K562 (cell line): ENCODE data around the gene ZBTB20. TPM values are rescaled to one million over a fixed set of nuclear protein-coding genes. Genes with fewer than 3 reads are reported as not detected.

Experiments
- ATAC-seq: fragments of 200-7000 bp; cut with Tn5 transposase; 3 replicates; pipeline ENCODE4 v1.9.1; 2020; ENCODE audit warnings: moderate library complexity
- BruUV-seq: library from RNA; stranded (reverse); fragments of 400-500 nt; replicated peaks from 2 replicates; lab custom pipeline; 2021; lab: Mats Ljungman, UMichigan
- CTCF ChIA-PET: fragments of 300-600 bp; formaldehyde crosslinking; extraction: SDS; loops from one replicate; lab custom pipeline; 2021; ENCODE audit warnings: low intra/inter-chr PET ratio; lab: Yijun Ruan, JAX
- POLR2A ChIA-PET: fragments of 300-600, 350-650 bp; sonication (Branson Sonifier 250); formaldehyde crosslinking; extraction: SDS; loops from one replicate; lab custom pipeline; 2021; ENCODE audit warnings: antibody characterized with exemption, inconsistent platforms; lab: Yijun Ruan, JAX
- DNase-seq, 4 experiments: peaks; one replicate each; pipeline versions ENCODE4 v3.0.0 to v3.0.0-alpha.2; 2011 to 2018; ENCODE audit warnings: low spot score in 3 of 4, mixed read lengths in 3 of 4; ENCODE audit errors: extremely low read depth in 1 of 4
- FAIRE-seq: peaks from 2 replicates; lab custom pipeline; 2011; peaks lifted over from hg19 to GRCh38; lab: Jason Lieb, UNC
- H2AFZ ChIP-seq: 2 replicates; pipeline ENCODE4 v1.6.0; 2011; ENCODE audit warnings: low read depth, low read length, control low read depth, inconsistent platforms
- H3K27ac ChIP-seq: fragments of 200-600 bp; 3 replicates; pipeline ENCODE4 v1.8.0; 2011; ENCODE audit warnings: low read depth, mild to moderate bottlenecking, control low read depth, inconsistent platforms, low read length, moderate library complexity, mixed read lengths; ENCODE audit errors: extremely low read depth
- H3K27me3 ChIP-seq, 2 experiments: fragments of 300-600 bp in 1 of 2; 2 replicates in 1 of 2; 3 replicates in 1 of 2; pipeline versions ENCODE4 v1.6.0 to v1.8.0; 2011; ENCODE audit warnings: inconsistent platforms in 2 of 2, low read length in 2 of 2, mild to moderate bottlenecking in 1 of 2, mixed read lengths in 1 of 2, moderate library complexity in 1 of 2; ENCODE audit not compliant: control insufficient read depth in 2 of 2, insufficient read depth in 2 of 2
- H3K36me3 ChIP-seq: fragments of 300-600 bp; 3 replicates; pipeline ENCODE4 v1.8.0; 2011; ENCODE audit warnings: mild to moderate bottlenecking, low read length, inconsistent platforms; ENCODE audit not compliant: control insufficient read depth, insufficient read depth
- H3K4me1 ChIP-seq, 2 experiments: fragments of 200-600 bp in 1 of 2; replicated peaks in 1 of 2; 2 replicates in 1 of 2; 3 replicates in 1 of 2; pipeline versions ENCODE4 v1.5.1 to v1.8.0; 2011; ENCODE audit warnings: inconsistent platforms in 2 of 2, low read length in 2 of 2, mild to moderate bottlenecking in 1 of 2, mixed read lengths in 1 of 2, moderate library complexity in 1 of 2; ENCODE audit not compliant: control insufficient read depth in 2 of 2, insufficient read depth in 2 of 2
- H3K4me2 ChIP-seq: 2 replicates; pipeline ENCODE4 v1.6.1; 2011; ENCODE audit warnings: low read length, control low read depth, inconsistent platforms, mixed read lengths; ENCODE audit not compliant: insufficient read depth
- H3K4me3 ChIP-seq: fragments of 200-600 bp; sonication (generic), shearing (Covaris generic); 2 replicates; pipeline ENCODE4 v1.5.1; 2016; ENCODE audit warnings: control low read depth, inconsistent platforms
- H3K79me2 ChIP-seq: fragments of 200-600 bp; 3 replicates; pipeline ENCODE4 v1.8.0; 2011; ENCODE audit warnings: low read length, inconsistent platforms; ENCODE audit not compliant: control insufficient read depth, insufficient read depth
- H3K9ac ChIP-seq, 2 experiments: 2 replicates each; pipeline versions ENCODE4 v1.6.0 to v1.6.1; 2011; ENCODE audit warnings: low read depth in 2 of 2, low read length in 2 of 2, control low read depth in 1 of 2, inconsistent platforms in 1 of 2, mild to moderate bottlenecking in 1 of 2, mixed read lengths in 1 of 2; ENCODE audit not compliant: insufficient read depth in 1 of 2
- H3K9me1 ChIP-seq: one replicate; pipeline ENCODE4 v1.6.0; 2011; ENCODE audit warnings: inconsistent platforms, mild to moderate bottlenecking, low read length, moderate library complexity; ENCODE audit not compliant: control insufficient read depth, insufficient read depth
- H3K9me3 ChIP-seq: replicated peaks from 2 replicates; pipeline ENCODE4 v1.5.1; 2011; ENCODE audit warnings: low read depth, low read length, inconsistent platforms; ENCODE audit not compliant: control insufficient read depth, insufficient read depth
- H4K20me1 ChIP-seq: replicated peaks from 2 replicates; pipeline ENCODE4 v1.6.1; 2011; ENCODE audit warnings: low read length, inconsistent platforms, mixed read lengths; ENCODE audit not compliant: control insufficient read depth, insufficient read depth
- BACH1 ChIP-seq: fragments of 200-800 bp; sonication (Bioruptor generic); IDR thresholded peaks from 2 replicates; pipeline ENCODE4 v1.6.1; 2016; ENCODE audit warnings: missing genetic modification characterization, missing compliant biosample characterization
- DACH1 ChIP-seq: fragments of 450-650 bp; IDR thresholded peaks from 2 replicates; pipeline ENCODE4 v1.6.1; 2018; ENCODE audit not compliant: partially characterized antibody
- MCM2 ChIP-seq: fragments of 450-650 bp; IDR thresholded peaks from 2 replicates; pipeline ENCODE4 v1.6.1; 2017; ENCODE audit warnings: low read depth, mild to moderate bottlenecking
- NCOA6 ChIP-seq: fragments of 450-650 bp; IDR thresholded peaks from 2 replicates; pipeline ENCODE4 v1.6.1; 2017; ENCODE audit warnings: mild to moderate bottlenecking
- SMAD4 ChIP-seq: fragments of 250-450 bp; sonication (Bioruptor Pico); conservative IDR thresholded peaks from 2 replicates; pipeline ENCODE4 v1.8.0; 2021; ENCODE audit warnings: inconsistent platforms, mild to moderate bottlenecking, moderate library complexity
- SOX6 ChIP-seq: fragments of 450-650 bp; IDR thresholded peaks from 2 replicates; pipeline ENCODE4 v1.6.1; 2014; ENCODE audit warnings: mild to moderate bottlenecking
- TEAD1 ChIP-seq, 2 experiments: fragments of 450-650 bp in 1 of 2; sonication (generic) in 1 of 2; formaldehyde crosslinking; IDR thresholded peaks; 2 replicates each; pipeline versions ENCODE4 v1.4.0 to v1.8.0; 2020 to 2022; ENCODE audit warnings: mild to moderate bottlenecking in 2 of 2, missing genetic modification reagents in 1 of 2
- TRIM24 ChIP-seq, 2 experiments: fragments of 450-650 bp; IDR thresholded peaks; 2 replicates each; pipeline ENCODE4 v1.6.1; 2016
- ZFPM2 ChIP-seq: fragments of 250-450 bp; sonication (Bioruptor Pico); IDR thresholded peaks from 2 replicates; pipeline ENCODE4 v1.5.1; 2022; ENCODE audit warnings: mild to moderate bottlenecking
- ZNF282 ChIP-seq: sonication (generic); formaldehyde crosslinking; IDR thresholded peaks from 2 replicates; pipeline ENCODE4 v1.8.1; 2023; ENCODE audit warnings: missing genetic modification reagents
- WGBS: fragments of 100-300 bp; shearing (Covaris generic); methylation state at CpG from one replicate; pipeline ENCODE4 v1.1.6; 2016; ENCODE audit warnings: low coverage, mixed read lengths; ENCODE audit not compliant: insufficient coverage; ENCODE audit errors: missing lambda C conversion rate; 5-methylcytosine and 5-hydroxymethylcytosine counted together
- in situ Hi-C: fragments of 300-500 bp; cut with MboI; formaldehyde crosslinking; loops from 4 replicates; pipeline ENCODE4 v1.15.0; 2018; ENCODE audit warnings: inconsistent platforms, mixed read lengths
- intact Hi-C: fragments of 100-400 bp; cut with micrococcal nuclease; formaldehyde crosslinking; loops from 2 replicates; pipeline ENCODE4 v1.14.2; 2022
- polyA plus RNA-seq, 8 experiments: library from polyadenylated mRNA; depleted of rRNA in 4 of 8; stranded (reverse) in 5 of 8; unstranded in 3 of 8; fragments of >200 nt; fragmentation: Nextera tagmentation in 2 of 8; fragmentation: Illumina TruSeq in 1 of 8; extraction: Ambion mirVana in 2 of 8; extraction: Trizol in 1 of 8; gene quantifications; 2 replicates each; pipeline versions ENCODE4 v1.2.1 to v1.2.3, GENCODE V29; 2011 to 2014; ENCODE audit warnings: inconsistent platforms in 1 of 8, missing spikeins in 1 of 8
- total RNA-seq, 7 experiments: library from RNA; depleted of rRNA in 6 of 7; stranded (reverse); fragments of >200 nt in 6 of 7; fragmentation: Illumina TruSeq in 2 of 7; extraction: Trizol in 2 of 7; gene quantifications; 2 replicates each; pipeline versions ENCODE4 v1.2.1 to v1.2.3, GENCODE V29; 2011 to 2021; ENCODE audit warnings: low replicate concordance in 1 of 7
- TF ChIP-seq, protein P1 (sequence below): fragments of 250-450 bp; sonication (Bioruptor Pico); IDR thresholded peaks from 2 replicates; pipeline ENCODE4 v1.8.0; 2022; ENCODE audit warnings: inconsistent platforms, mild to moderate bottlenecking, moderate library complexity, borderline replicate concordance
- TF ChIP-seq, protein P2 (sequence below): fragments of 200-800 bp; sonication (Bioruptor generic); IDR thresholded peaks from 2 replicates; pipeline ENCODE4 v1.6.1; 2017; ENCODE audit warnings: missing genetic modification characterization, missing compliant biosample characterization
- TF ChIP-seq, protein P3 (sequence below): fragments of 250-450 bp; sonication (Bioruptor Pico); IDR thresholded peaks from 2 replicates; pipeline ENCODE4 v1.8.0; 2021; ENCODE audit warnings: borderline replicate concordance, mild to moderate bottlenecking, moderate library complexity; ENCODE audit not compliant: poor library complexity, severe bottlenecking

The ZBTB20 gene
- total and polyA plus RNA-seq, 9 of the 15 experiments (the other 6 are each of a cell fraction or from before 2014, with no cell fraction given) = 0.17 to 1.7 (median 0.45) TPM

DNA sequence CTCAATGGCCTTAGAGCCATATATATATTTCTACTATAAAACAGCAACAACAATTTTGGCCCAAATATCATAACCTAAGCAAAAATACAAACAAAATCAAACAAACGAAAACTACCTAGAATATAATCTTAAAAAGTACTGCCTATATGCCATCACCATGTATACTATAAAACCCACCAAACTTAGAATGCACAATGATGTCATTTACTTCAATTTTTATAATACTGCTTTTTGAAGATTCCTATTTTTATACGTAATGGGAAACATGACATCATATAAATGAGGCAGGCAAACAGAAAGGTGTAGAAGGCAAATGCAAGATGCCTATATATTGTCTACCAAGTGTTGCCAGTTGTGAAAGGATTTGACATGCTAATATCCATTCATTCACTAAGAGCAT lies 550.9 kb downstream of the ZBTB20 start (continued):
- TF ChIP-seq, protein P1, sequence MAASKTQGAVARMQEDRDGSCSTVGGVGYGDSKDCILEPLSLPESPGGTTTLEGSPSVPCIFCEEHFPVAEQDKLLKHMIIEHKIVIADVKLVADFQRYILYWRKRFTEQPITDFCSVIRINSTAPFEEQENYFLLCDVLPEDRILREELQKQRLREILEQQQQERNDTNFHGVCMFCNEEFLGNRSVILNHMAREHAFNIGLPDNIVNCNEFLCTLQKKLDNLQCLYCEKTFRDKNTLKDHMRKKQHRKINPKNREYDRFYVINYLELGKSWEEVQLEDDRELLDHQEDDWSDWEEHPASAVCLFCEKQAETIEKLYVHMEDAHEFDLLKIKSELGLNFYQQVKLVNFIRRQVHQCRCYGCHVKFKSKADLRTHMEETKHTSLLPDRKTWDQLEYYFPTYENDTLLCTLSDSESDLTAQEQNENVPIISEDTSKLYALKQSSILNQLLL (CRISPR knock-in tag) = no peak
- TF ChIP-seq BACH1 (tag) (no peak), ZNF282 (no peak), SOX6 (no peak), NCOA6 (no peak)

DNA sequence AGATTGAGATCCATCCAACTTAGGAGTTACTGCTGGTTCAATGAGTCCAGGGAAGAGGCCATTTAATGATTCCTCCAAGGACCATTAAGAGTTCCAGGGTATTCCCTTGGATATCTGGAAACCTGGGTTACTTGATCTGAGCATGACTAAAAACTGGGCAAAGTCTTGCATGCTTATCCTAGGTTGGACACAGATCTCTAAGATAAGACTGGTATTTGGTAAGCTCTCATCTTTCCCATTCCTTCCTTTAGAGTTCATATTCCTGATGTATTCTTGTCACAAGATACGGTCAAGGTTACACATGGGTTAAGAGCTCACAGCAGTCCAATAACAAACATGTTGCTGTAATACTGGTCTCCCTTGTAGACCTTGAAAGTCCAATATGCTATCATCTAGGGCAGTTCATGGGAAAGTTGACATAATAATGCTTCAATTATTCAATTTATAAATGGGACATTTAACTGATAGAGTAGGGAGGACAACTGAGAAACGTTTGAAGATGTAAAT lies 551.5 kb downstream of the ZBTB20 start:
- no peak overlapping the region for H2AFZ ChIP-seq
- BruUV-seq = no TSS peak
- TF ChIP-seq, protein P2, sequence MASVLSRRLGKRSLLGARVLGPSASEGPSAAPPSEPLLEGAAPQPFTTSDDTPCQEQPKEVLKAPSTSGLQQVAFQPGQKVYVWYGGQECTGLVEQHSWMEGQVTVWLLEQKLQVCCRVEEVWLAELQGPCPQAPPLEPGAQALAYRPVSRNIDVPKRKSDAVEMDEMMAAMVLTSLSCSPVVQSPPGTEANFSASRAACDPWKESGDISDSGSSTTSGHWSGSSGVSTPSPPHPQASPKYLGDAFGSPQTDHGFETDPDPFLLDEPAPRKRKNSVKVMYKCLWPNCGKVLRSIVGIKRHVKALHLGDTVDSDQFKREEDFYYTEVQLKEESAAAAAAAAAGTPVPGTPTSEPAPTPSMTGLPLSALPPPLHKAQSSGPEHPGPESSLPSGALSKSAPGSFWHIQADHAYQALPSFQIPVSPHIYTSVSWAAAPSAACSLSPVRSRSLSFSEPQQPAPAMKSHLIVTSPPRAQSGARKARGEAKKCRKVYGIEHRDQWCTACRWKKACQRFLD = no peak
- TF ChIP-seq, protein P3, sequence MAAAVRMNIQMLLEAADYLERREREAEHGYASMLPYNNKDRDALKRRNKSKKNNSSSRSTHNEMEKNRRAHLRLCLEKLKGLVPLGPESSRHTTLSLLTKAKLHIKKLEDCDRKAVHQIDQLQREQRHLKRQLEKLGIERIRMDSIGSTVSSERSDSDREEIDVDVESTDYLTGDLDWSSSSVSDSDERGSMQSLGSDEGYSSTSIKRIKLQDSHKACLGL (CRISPR knock-in tag) = no peak
- no peak for TF ChIP-seq TRIM24 (IDR thresholded peaks at IDR 0.05)
- TF ChIP-seq SMAD4 = no peak
- TF ChIP-seq ZFPM2 (CRISPR knock-in tag) = no peak
- TF ChIP-seq MCM2 = no peak
- no peak for TF ChIP-seq TEAD1 (CRISPR knock-in tag; IDR thresholded peaks at IDR 0.05)
- TF ChIP-seq DACH1 = no peak
- TF ChIP-seq, all 486 proteins: peak for 0
- H3K27me3 ChIP-seq = no peaks in the 10 kb centered on the region
- no peaks in the 10 kb centered on the region for H3K36me3 ChIP-seq
- no peak for FAIRE-seq
- intact Hi-C loops (no loop called here), in situ Hi-C loops (no loop called here)
- no peaks in the 10 kb centered on the region for H3K4me1 ChIP-seq
- H3K4me2 ChIP-seq = no peak overlapping the region
- no peak for DNase-seq
- 5% methylated on average over 1 of the region's 2 CpGs for WGBS
- CTCF ChIA-PET = no interaction called here
- no peak for ATAC-seq
- H4K20me1 ChIP-seq = no peaks in the 10 kb centered on the region
- H3K9me1 ChIP-seq = no peaks in the 10 kb centered on the region
- POLR2A ChIA-PET = no interaction called here
- no peak overlapping the region for H3K9ac ChIP-seq
- H3K79me2 ChIP-seq = no peaks in the 10 kb centered on the region
- H3K9me3 ChIP-seq = no peaks in the 10 kb centered on the region
- H3K27ac ChIP-seq = no peak overlapping the region
- no peak overlapping the region for H3K4me3 ChIP-seq
